GM18909 (cell line): ENCODE data around the gene UBE2D1.

Experiments used
- ATAC-seq: cut with Tn5 transposase; IDR thresholded peaks from one replicate; pipeline ENCODE4 v1.9.1; 2021; ENCODE audit warnings: mild to moderate bottlenecking; ENCODE audit not compliant: unreplicated experiment, poor library complexity

The UBE2D1 gene

DNA sequence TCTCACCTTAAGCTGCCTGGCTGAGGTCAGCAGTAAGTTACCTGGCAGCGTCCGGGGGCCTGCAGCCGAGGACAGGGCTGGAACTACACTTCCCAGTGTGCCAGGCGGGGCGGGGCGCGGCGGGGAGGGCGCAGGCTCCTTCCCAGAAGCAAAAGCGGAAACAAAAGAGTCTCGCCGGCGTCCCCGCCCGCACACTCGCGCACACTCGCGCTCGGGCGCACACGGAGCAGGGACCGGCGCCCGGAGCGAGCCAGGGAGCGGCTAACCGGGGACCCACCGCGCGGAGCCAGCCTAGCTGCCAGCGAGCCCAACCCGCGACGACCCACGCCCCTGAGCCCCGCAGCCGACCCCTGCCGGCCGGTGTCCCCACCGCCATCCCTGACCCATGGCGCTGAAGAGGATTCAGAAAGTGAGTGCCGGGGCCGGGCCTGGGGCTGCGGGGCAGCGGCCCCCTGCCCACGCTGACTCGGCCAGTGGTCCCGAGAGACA lies at the start of gene UBE2D1:
TSS of gene UBE2D1 (plus strand) at position 190 of the 489 bp plus-strand sequence. CDS start at position 386, 196 bp downstream.
- peak; percentile 98 for ATAC-seq

DNA sequence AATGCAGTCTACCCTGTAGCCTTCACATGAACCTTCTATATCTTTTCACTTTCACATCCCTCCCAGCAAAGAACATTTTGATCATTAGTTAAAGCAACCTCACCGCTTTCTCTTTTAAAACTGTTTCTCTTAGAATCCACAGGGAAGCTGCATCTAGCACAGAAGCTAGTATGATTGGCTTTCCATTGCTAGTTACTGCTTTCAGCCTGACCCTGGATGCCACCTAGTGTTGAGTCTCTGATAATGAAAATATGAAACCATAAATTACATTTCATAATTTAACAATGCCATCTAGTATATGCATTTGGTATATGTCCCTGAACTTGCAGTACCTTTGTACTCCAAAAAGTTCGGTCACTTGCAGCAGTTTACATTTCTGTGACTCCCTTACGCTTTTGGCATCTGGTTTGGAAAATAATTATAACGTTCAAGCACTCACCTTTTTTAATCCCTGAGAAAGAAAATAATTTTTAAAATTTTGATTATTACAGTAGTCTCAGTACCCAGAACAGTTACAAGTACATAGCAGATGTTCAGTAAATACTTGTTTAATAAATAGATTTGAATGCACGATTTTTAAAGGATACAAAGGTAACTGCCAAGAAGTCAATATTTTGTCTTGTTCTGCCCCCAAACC lies 43.1 kb upstream of the UBE2D1 start:
- peak; percentile 95 for ATAC-seq

DNA sequence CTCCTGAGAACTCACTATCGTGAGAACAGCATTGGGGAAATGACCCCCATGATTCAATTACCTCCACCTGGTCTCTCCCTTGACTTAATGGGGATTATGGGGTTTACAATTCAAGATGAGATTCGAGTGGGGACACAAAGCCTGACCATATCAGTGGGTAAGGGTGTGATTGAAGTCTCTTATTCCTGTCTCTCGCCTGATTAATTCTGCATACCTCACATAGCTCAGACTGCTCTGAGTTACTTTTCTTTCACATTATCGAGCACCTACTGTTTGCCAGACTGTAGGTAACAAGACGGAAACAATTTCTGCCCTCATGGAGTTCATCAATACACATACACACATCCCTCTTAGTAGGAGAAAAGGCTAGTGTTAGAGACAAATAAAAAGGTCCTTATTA lies 40.8 kb upstream of the UBE2D1 start:
- no peak for ATAC-seq

DNA sequence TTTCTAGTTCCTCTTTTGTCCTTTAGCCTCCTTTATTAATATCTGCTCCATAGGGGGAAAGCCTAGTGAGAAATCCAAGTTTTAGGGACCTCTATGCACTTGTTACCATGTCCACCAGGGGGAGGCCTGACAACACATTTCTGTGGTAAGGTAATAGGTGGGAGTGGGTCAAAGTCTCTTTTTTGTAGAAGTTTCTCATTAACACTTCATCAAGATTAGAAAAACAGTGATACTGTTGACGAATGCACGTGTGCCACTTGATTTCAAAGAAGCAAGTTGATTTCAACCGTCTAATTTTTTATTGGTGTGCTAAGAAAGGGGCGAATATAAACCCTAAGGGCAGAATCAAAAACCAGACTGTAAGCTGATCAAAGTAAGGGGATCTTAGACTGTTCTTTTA lies 35.2 kb upstream of the UBE2D1 start:
- peak; percentile 95 for ATAC-seq

DNA sequence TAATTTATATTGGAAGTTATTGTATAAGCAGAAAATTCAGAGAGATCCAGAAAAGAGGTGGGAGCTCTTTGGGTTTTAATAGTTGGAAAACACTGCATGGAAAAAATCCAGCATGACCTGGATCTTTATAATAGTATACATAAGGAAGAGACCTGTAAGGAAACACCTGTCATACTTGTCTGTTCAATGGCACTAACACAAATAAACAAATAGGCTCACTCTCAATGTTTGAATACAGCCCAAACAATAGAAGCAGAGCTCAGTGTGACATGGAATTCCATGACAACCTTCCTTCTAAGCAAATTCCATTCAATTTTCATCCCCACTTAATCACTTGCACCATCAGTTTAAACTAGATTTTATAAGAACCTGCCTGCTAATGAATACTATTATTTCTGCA lies 34.1 kb upstream of the UBE2D1 start:
- no peak for ATAC-seq

DNA sequence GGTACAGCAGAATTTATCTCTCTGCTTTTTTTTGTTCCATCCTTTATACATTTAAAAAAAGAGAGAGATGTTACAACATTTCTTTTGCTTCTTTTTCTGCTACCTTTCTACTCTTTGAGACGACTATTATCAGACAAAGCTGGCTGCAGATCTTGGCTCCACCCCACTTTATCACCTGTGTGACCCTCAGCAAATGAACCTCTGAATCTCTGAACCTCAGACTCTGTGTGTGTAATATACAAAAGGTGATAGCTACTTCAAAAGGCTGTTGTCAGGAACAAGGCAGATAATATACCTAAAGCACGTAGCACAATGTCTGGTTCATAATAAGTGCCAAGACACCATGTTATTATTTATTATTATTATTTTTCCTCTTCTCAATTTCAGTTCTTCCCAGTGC lies 32.6 kb upstream of the UBE2D1 start:
- no peak for ATAC-seq

DNA sequence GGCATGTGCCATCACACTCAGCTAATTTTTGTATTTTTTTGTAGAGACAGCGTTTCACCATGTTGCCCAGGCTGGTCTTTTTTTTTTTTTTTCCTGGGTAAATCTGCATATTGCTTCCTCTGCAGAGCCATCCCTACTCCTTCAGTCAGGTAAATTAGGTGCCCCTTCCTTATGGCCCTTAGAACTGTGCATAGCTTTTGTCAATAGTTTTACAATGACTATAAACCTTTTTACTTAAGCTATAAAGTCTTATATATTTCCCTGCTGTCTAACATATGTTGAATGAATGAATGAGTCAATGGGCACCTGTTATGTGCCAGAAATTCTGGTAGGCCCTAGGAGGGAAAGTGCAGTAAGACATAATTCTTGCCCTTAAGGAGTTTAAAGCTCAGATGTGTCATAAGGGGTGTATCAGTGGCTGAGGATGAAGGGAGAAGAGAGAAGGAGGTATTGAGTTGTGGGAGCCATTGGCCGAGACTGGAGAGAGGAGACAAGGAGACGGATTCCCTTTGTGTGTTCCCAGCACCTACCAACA lies 30.6 kb upstream of the UBE2D1 start:
- no peak for ATAC-seq

DNA sequence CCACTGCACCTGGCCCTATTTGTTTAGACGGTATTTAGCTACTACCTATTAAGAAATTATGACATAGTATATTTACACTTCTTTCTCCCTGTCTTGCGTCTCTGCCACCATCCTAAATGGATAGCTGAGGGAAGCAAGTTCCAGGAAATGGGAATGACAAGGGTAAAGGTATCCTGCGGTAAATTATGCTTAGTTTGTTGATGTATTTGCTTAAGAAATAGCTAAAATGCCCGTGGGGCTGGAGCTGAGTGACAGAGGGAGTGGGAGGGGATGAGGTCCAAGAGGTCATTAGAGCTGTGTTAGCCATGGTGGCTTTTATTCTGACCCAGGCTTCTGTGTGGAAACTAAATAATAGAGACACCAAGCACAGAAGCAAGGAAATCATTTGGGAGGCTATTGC lies 29.0 kb upstream of the UBE2D1 start:
- no peak for ATAC-seq

DNA sequence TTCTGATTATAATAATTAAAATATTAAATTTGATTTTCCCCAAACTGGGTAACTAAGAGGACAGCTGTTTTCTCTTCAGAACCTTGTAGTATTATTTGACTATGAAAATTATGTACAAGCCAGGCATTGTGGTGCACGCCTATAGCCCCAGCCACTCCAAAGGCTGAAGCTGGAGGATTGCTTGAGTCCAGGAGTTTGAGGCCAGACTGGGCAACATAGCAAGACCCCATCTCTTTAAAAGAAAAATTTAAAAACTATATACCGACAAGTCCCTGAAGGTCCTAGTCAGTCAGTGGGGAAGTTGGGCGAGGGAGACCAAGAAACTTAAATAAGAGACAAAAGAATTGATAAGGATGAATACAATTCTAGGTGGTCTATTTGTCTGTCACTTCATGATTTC lies 27.1 kb upstream of the UBE2D1 start:
- ATAC-seq: no peak

DNA sequence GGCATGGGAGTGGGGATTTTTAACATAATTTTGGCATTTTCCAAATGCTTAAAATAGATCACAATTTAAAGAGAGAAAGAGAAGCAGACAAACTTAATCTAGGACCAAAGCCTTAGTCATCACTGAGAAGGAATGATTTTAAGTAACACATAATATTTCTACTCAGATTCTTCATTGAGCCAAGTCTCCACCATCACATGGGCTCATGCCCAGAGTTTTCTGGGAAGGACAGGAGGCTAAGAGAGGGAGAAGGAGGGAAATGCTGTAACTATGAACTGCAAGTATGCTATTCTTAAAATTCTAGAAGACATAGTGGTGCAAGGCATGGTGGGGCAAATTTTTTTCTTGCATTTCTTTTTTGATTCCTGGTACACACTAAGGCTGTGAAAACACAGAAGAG lies 23.8 kb upstream of the UBE2D1 start:
- ATAC-seq: no peak

DNA sequence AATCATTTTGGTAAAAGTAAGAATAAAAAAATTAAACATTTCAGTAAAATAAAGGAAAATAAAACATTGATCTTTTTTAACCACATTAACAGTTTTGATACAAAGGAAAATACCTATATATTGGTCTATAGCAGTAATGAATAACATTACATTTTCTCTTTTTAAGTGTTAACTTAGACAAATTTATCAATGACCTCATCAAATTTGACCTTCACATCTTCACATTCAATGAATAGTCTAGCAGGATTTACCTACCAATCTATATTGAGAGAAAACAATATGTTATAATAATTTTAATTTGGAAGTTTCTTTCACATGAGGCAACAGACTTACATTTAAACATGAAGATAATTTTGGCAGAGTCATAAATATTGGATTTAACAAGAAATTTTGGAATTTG lies 17.9 kb upstream of the UBE2D1 start:
- ATAC-seq: no peak

DNA sequence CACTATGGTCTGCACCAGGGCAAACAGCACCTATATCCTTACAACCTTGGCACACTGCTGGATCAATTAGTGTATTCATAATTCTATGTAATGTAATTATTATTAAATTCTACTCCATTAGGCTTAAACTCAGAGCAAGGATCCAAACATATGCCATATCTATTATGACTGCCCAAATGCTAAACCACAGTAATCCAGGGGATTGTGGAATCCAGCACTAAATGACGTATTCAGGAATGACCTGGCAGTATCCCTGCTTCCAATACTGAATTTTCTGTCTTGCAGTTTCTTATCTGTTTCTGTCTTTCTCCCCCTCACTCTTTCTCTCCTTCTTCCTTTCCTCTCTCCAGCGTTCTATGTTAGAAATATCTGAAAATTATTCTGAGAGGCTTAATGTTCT lies 16.5 kb upstream of the UBE2D1 start:
- ATAC-seq: no peak

DNA sequence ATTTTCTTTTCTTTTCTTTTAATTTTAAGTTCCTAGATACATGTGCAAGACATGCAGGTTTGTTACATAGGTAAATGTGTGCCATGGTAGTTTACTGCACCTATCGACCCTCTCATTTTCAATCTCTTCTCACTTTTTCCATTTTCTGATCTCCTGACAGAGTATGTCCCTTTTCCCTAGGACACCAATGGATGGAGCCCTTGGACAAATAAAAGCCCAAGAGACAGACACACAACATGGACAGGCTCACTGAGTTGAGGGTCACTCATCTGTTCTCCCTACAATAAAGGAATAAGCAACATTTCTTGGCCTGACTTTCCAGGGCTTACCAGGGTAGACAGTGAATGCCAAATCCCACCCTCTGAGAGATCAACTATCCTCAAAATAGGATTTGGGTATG lies 15.2 kb upstream of the UBE2D1 start:
- ATAC-seq: no peak

DNA sequence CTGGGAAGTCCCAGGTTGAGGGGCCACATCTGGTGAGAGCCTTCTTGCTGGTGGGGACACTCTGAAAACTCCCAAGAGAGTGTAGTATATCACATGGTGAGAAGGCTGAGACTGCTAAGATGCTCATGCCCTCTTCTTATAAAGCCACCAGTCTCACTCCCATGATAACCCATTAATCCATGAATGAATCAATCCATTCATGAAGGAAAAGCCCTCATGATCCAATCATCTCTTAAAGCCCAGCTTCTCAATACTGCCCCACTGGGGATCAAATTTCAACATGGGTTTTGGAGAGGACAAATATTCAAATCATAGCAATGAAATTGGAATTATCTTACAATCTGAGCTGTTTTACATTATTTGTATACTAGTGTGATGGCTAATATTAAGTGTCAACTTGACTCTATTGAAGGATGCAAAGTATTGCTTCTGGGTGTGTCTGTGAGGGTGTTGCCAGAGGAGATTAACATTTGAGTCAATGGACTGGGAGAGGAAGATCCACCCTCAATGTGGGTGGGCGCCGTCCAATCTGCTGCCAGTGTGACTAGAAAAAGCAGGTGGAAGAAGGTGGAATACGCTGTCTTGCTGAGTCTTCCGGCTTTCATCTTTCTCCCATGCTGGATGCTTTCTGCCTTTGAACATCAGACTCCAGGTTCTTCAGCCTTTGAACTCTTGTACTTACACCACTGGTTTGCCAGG lies 14.3 kb upstream of the UBE2D1 start:
- no peak for ATAC-seq

DNA sequence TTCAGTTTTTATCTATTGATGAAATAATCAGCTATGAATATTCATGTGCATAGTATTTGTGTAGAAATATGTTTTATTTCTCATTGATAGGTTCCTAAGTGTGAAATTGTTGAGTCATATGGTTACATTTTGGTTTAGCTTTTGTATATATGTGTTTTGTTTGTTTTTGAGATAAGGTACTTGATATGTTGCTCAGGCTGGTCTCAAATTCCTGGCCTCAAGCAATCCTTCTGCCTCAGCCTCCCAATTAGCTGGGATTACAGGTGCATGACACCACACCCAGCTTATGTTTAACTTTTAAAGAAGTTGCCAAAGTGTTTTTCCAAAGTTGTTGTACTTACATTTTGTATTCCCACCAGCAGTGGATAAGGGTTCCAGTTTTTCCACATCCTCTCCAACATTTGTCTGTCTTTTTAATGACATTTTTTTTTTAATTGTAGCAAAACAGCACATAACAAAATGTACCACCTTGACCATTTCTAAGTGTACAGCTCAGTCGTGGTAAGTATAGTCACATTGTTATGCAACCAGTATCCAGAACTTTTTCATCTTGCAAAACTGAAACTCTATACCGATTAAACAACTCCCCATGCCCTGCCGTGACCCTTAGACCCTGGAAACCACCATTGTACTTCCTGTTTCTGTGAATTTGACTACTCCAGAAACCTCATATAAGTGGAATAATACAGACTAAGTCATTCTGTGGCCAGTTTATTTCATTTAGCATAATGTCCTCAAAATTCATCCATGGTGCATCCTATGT lies 12.6 kb upstream of the UBE2D1 start:
- peak; percentile 94 for ATAC-seq

DNA sequence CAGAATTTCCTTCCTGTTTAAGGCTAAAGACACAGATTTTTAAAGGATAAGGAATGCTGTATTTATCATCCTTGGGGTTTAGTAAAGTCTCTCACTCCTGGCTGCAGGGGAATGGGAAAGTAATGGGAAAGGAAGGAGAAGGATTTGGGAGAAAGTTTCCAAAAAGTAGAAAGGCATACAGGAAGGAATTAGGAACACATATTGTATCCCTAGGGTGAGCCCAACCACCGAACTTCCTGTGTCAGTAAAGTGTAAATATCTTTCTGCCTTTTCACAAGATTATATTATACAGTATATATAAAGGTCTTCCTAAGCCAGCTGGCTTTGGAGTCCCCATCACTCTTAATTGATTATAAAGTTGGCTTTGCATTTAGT lies 12.0 kb upstream of the UBE2D1 start:
- peak; percentile 22 for ATAC-seq

DNA sequence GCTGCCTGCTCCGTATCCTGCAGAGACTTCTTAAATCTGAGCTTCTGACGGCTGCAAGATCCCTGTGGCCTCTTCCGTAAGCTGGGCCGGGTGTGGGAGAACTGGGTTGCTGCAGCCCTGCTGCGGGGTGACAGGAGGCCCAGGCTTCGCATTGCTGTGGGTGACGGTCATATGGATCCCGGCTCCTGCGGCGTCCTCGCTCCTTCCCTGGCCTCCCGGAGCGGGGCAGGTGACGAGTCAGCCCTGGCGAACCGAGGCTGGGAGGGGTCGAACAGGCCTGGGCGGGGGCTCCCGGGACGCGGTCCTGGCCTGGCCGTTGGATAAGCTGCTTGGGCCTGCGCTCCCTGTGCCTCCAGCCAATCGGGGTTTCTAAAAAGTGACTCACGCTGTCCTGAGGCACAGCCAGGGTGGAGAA lies 7.8 kb upstream of the UBE2D1 start:
- ATAC-seq: no peak

DNA sequence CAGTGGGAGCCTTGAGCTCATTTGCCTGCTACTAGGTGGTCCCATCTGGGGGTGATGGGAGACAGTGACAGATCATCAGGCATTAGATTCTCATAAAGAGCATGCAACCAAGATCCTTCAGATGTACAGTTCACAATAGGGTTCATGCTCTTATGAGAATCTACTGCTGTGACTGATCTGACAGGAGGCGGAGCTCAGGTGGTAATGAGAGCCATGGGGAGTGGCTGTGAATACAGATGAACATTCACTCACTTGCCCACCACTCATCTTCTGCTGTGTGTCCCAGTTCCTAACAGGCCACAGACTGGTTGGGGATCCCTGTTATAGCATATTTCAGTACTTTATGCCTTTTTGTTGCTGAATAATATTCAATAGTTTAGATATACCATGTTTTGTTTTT lies 6.6 kb upstream of the UBE2D1 start:
- ATAC-seq: no peak

DNA sequence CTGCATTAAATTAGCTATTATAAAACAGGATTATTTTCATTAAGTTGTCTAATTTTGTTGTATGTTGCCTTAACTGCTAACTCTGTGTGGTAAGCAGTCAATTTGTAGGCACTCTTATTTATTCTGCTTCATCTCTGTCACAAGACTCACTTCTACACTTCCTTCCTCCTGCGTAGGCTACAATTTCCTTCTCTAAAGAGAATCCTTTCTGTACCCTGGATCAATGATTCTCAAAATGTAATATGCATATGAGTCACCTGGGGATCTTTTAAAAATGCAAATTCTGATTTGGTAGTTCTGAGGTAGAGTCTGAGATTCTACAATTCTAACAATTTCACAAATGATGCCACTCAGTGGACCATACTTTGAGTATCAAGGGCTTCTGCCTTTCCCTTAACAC lies 4.4 kb upstream of the UBE2D1 start:
- no peak for ATAC-seq

DNA sequence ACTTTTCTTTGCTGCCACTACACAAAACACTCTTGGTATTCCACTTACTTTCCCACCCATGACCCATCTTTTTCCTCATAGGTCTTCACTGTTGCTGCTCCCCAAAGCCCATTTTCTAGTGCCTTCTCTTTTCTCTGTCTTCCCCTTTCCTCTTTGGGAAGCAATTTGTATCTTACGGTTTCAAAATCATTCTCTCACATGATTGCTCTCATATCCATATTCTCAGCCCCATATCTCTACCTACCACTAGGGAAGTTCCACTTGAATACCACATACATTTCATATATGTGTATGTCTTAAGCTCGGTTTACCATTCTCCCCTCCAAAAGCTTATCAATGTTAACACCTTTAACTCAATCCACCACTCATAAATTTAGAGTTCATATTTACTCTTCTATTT lies 3.2 kb upstream of the UBE2D1 start:
- no peak for ATAC-seq
